ENCODE data around the gene CXCL6.

CXCL6 gene

GRCh38 chr4:73836373-73837279 lies at the start of gene CXCL6:
TSS of gene CXCL6 (plus strand) at chr4:73836678. CDS start at chr4:73836751, 73 bp downstream.
- ATAC-seq (replicated peaks; ENCODE audit: extremely low read depth, poor library complexity, severe bottlenecking), result no peak
- Mint-ChIP-seq H3K4me3 (no peak within 1 kb of the TSS), H3K36me3 (ENCODE audit: insufficient read depth) (no peaks in the 10 kb centered on the region), H3K27me3 (no peaks in the 10 kb centered on the region), H3K9me3 (no peaks in the 10 kb centered on the region), H3K4me1 (no peaks in the 10 kb centered on the region), H3K27ac (ENCODE audit: low read depth) (no peak within 1 kb of the TSS)
- no peak for DNase-seq (ENCODE audit: low spot score in 2 of 2)

DNA sequence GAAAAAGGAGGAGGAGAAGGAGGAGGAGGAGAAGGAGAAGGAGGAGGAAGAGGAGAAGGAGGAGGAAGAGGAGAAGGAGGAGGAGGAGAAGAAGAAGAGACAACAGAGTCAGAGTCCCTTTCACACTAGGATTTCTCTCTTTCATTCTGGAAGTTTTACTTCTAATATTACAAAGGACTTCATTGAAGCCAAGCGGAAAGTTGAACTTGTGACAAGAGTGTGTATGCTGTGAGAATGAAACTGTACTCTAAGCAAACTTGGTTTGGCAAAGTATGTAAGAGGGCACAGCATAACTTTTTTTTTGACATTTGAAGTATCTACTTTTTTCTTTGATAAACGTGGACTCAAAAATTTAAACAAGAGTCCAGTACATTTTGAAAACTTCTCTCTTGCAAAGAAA lies 48.1 kb upstream of the CXCL6 start:
- H3K27ac Mint-ChIP-seq (ENCODE audit: low read depth), result no peak overlapping the region
- H3K9me3 Mint-ChIP-seq, result peaks cover 10% of the 10 kb centered on the region
- H3K4me1 Mint-ChIP-seq, result no peaks in the 10 kb centered on the region
- peaks cover 2% of the 10 kb centered on the region for H3K36me3 Mint-ChIP-seq (ENCODE audit: insufficient read depth)
- DNase-seq (ENCODE audit: low spot score in 2 of 2) (no peak), ATAC-seq (replicated peaks; ENCODE audit: extremely low read depth, poor library complexity, severe bottlenecking) (no peak)
- no peak overlapping the region for H3K4me3 Mint-ChIP-seq
- H3K27me3 Mint-ChIP-seq, result no peaks in the 10 kb centered on the region

GRCh38 chr4:73798842-73799241 lies 37.6 kb upstream of the CXCL6 start:
- Mint-ChIP-seq H3K4me3 (no peak overlapping the region), H3K4me1 (no peaks in the 10 kb centered on the region), H3K36me3 (ENCODE audit: insufficient read depth) (no peaks in the 10 kb centered on the region), H3K9me3 (peaks cover 23% of the 10 kb centered on the region), H3K27me3 (no peaks in the 10 kb centered on the region), H3K27ac (ENCODE audit: low read depth) (no peak overlapping the region)
- ATAC-seq (replicated peaks; ENCODE audit: extremely low read depth, poor library complexity, severe bottlenecking), result no peak
- DNase-seq (ENCODE audit: low spot score in 2 of 2), result no peak

DNA sequence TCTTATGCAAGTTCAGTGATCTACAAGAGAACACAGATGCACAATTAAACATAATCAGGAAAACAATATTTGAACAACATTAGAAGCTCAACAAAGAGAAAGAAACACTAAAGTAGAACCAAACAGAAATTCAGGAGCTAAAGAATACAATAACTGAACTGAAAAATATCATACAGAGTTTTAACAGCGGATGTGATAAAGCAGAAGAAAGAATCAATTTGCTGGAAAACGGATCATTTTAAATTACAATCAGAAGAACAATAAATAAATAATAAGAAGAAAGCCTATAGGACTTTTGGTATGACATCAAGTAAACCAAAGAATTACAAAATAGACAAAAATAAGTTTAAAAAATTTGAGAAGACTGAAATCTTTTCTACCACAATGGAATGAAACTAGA lies 36.3 kb upstream of the CXCL6 start:
- H3K27me3 Mint-ChIP-seq, result no peaks in the 10 kb centered on the region
- DNase-seq (ENCODE audit: low spot score in 2 of 2) (no peak), ATAC-seq (replicated peaks; ENCODE audit: extremely low read depth, poor library complexity, severe bottlenecking) (no peak)
- no peaks in the 10 kb centered on the region for H3K36me3 Mint-ChIP-seq (ENCODE audit: insufficient read depth)
- H3K4me1 Mint-ChIP-seq, result no peaks in the 10 kb centered on the region
- peaks cover 26% of the 10 kb centered on the region for H3K9me3 Mint-ChIP-seq
- no peak overlapping the region for H3K4me3 Mint-ChIP-seq
- no peak overlapping the region for H3K27ac Mint-ChIP-seq (ENCODE audit: low read depth)

GRCh38 chr4:73801692-73802091 lies 34.8 kb upstream of the CXCL6 start:
- Mint-ChIP-seq H3K4me3 (no peak overlapping the region), H3K36me3 (ENCODE audit: insufficient read depth) (no peaks in the 10 kb centered on the region), H3K27me3 (no peaks in the 10 kb centered on the region), H3K9me3 (peaks cover 31% of the 10 kb centered on the region), H3K4me1 (no peaks in the 10 kb centered on the region), H3K27ac (ENCODE audit: low read depth) (no peak overlapping the region)
- ATAC-seq (replicated peaks; ENCODE audit: extremely low read depth, poor library complexity, severe bottlenecking), result no peak
- DNase-seq (ENCODE audit: low spot score in 2 of 2), result no peak

GRCh38 chr4:73803213-73803612 lies 33.3 kb upstream of the CXCL6 start:
- DNase-seq (ENCODE audit: low spot score in 2 of 2) (no peak), ATAC-seq (replicated peaks; ENCODE audit: extremely low read depth, poor library complexity, severe bottlenecking) (no peak)
- no peaks in the 10 kb centered on the region for H3K4me1 Mint-ChIP-seq
- H3K9me3 Mint-ChIP-seq, result peaks cover 31% of the 10 kb centered on the region
- H3K4me3 Mint-ChIP-seq, result no peak overlapping the region
- H3K36me3 Mint-ChIP-seq (ENCODE audit: insufficient read depth), result no peaks in the 10 kb centered on the region
- no peaks in the 10 kb centered on the region for H3K27me3 Mint-ChIP-seq
- no peak overlapping the region for H3K27ac Mint-ChIP-seq (ENCODE audit: low read depth)

DNA sequence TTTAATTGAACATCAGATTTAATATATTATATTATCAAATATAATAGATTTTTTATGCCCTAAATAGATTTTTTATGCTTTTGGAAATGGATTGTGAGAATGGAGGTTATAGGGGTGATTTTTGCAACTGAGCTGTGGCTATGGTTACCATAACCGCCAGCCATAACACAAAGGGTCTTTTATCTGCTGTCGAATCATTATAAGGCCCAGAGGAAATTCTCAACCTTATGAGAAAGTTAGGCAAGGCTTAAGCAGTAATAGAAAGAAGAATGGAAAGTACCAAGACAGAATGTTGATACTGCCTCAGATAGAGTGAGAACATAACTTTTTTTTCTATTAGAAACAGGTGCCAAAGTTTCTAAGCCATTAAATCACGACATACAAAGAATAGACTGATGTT lies 26.3 kb upstream of the CXCL6 start:
- H3K4me1 Mint-ChIP-seq, result no peaks in the 10 kb centered on the region
- no peaks in the 10 kb centered on the region for H3K36me3 Mint-ChIP-seq (ENCODE audit: insufficient read depth)
- H3K4me3 Mint-ChIP-seq, result no peak overlapping the region
- no peak for DNase-seq (ENCODE audit: low spot score in 2 of 2)
- no peak overlapping the region for H3K27ac Mint-ChIP-seq (ENCODE audit: low read depth)
- ATAC-seq (replicated peaks; ENCODE audit: extremely low read depth, poor library complexity, severe bottlenecking), result no peak
- H3K27me3 Mint-ChIP-seq, result no peaks in the 10 kb centered on the region
- peaks cover 16% of the 10 kb centered on the region for H3K9me3 Mint-ChIP-seq

DNA sequence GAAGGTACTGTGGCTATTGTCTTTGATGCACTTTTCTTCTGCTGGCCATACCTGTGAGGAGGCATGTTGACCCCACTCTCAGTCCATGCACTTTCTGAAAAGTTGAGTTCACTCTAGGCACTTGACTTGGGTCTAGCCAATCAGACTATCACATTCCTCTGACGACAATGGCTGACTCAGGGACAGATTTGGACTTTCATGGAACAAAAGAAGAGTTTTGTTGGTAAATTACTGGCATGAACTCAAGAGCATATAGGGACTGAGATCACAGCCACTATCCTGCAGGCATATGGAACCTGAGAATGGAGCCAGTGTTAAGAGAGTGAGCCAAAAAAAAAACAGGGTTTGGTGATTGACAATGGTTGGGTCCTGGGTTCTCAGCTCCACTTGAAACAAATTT lies 24.6 kb upstream of the CXCL6 start:
- H3K9me3 Mint-ChIP-seq, result peaks cover 17% of the 10 kb centered on the region

GRCh38 chr4:73814679-73815078 lies 21.8 kb upstream of the CXCL6 start:
- Mint-ChIP-seq H3K4me1 (no peaks in the 10 kb centered on the region), H3K27me3 (no peaks in the 10 kb centered on the region), H3K4me3 (no peak overlapping the region), H3K36me3 (ENCODE audit: insufficient read depth) (no peaks in the 10 kb centered on the region), H3K9me3 (peaks cover 26% of the 10 kb centered on the region), H3K27ac (ENCODE audit: low read depth) (no peak overlapping the region)
- DNase-seq (ENCODE audit: low spot score in 2 of 2) (no peak), ATAC-seq (replicated peaks; ENCODE audit: extremely low read depth, poor library complexity, severe bottlenecking) (no peak)

More for the DNA sequence above, 24.6 kb upstream of the CXCL6 start:
- Mint-ChIP-seq H3K4me1 (no peaks in the 10 kb centered on the region), H3K4me3 (no peak overlapping the region), H3K27me3 (no peaks in the 10 kb centered on the region), H3K36me3 (ENCODE audit: insufficient read depth) (no peaks in the 10 kb centered on the region), H3K27ac (ENCODE audit: low read depth) (no peak overlapping the region)
- no peak for ATAC-seq (replicated peaks; ENCODE audit: extremely low read depth, poor library complexity, severe bottlenecking)
- DNase-seq (ENCODE audit: low spot score in 2 of 2), result no peak

DNA sequence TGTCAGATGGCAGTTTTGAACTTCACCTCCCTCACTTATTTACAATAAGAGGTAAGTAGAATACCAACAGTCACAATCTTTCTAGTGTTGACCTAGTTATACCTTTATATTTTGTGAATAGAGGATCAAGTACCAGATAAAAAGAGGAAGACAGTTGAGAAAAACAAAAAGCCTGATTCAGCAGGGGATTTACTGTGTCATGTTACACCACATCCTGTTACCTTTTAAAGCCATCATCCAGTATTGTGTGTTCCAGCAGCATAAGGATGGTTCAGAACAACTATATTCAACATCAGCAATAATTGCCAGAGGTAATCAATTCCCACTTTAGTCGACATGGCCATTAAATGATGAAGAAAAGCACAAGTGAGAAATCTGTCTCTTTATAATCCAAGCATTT lies 21.3 kb upstream of the CXCL6 start:
- H3K27me3 Mint-ChIP-seq, result no peaks in the 10 kb centered on the region
- no peaks in the 10 kb centered on the region for H3K4me1 Mint-ChIP-seq
- no peaks in the 10 kb centered on the region for H3K36me3 Mint-ChIP-seq (ENCODE audit: insufficient read depth)
- no peak overlapping the region for H3K4me3 Mint-ChIP-seq
- ATAC-seq (replicated peaks; ENCODE audit: extremely low read depth, poor library complexity, severe bottlenecking) (no peak), DNase-seq (ENCODE audit: low spot score in 2 of 2) (no peak)
- H3K27ac Mint-ChIP-seq (ENCODE audit: low read depth), result no peak overlapping the region
- peaks cover 26% of the 10 kb centered on the region for H3K9me3 Mint-ChIP-seq

DNA sequence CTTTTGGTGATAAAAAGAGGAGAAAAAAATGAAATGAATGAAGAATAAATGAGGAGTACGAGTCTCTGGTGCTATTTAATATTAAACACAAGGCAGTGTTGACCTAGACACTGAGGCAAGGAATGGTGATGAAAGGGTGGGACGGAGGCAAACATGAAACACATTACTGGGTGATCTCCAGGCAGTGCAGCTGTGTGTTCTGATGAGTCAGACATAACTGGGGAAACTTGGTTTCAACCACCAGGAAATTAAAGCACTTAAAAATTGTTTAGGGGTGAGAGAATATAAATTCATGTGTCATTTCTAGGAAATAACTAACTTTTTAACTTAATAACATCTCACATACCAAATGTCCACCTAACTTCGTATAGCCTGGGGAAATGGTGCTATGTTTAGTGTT lies 19.7 kb upstream of the CXCL6 start:
- Mint-ChIP-seq H3K9me3 (peaks cover 26% of the 10 kb centered on the region), H3K36me3 (ENCODE audit: insufficient read depth) (no peaks in the 10 kb centered on the region), H3K4me1 (no peaks in the 10 kb centered on the region), H3K27me3 (no peaks in the 10 kb centered on the region), H3K4me3 (no peak overlapping the region), H3K27ac (ENCODE audit: low read depth) (no peak overlapping the region)
- DNase-seq (ENCODE audit: low spot score in 2 of 2) (no peak), ATAC-seq (replicated peaks; ENCODE audit: extremely low read depth, poor library complexity, severe bottlenecking) (no peak)

GRCh38 chr4:73817341-73817740 lies 19.1 kb upstream of the CXCL6 start:
- Mint-ChIP-seq H3K27me3 (no peaks in the 10 kb centered on the region), H3K27ac (ENCODE audit: low read depth) (no peak overlapping the region), H3K4me3 (no peak overlapping the region), H3K4me1 (no peaks in the 10 kb centered on the region), H3K9me3 (peaks cover 30% of the 10 kb centered on the region), H3K36me3 (ENCODE audit: insufficient read depth) (no peaks in the 10 kb centered on the region)
- DNase-seq (ENCODE audit: low spot score in 2 of 2) (no peak), ATAC-seq (replicated peaks; ENCODE audit: extremely low read depth, poor library complexity, severe bottlenecking) (no peak)

- no peak for DNase-seq (ENCODE audit: low spot score in 2 of 2)
- Mint-ChIP-seq H3K27ac (ENCODE audit: low read depth) (no peak overlapping the region), H3K27me3 (no peaks in the 10 kb centered on the region)
These were observed 15.2 kb upstream of the CXCL6 start for GRCh38 chr4:73821325-73821724.

More at GRCh38 chr4:73821325-73821724, 15.2 kb upstream of the CXCL6 start:
- Mint-ChIP-seq H3K4me1 (no peaks in the 10 kb centered on the region), H3K9me3 (peaks cover 21% of the 10 kb centered on the region), H3K36me3 (ENCODE audit: insufficient read depth) (peaks cover 2% of the 10 kb centered on the region), H3K4me3 (no peak overlapping the region)
- ATAC-seq (replicated peaks; ENCODE audit: extremely low read depth, poor library complexity, severe bottlenecking), result no peak
